Chondrocyte (in vitro differentiated cells): Measurements from ENCODE around the gene ZYX. TPM values are rescaled to one million over a fixed set of nuclear protein-coding genes. Genes with fewer than 3 reads are reported as not detected.

Experiments
- DNase-seq: peaks from one replicate; pipeline ENCODE4 v3.0.0; 2021; ENCODE audit warnings: mixed read lengths, low spot score
- H3K27ac Mint-ChIP-seq: one replicate; pipeline ENCODE4 v1.8.0; 2021; ENCODE audit warnings: mild to moderate bottlenecking, moderate library complexity, mixed read lengths; ENCODE audit not compliant: unreplicated experiment
- H3K27me3 Mint-ChIP-seq: 2 replicates; pipeline ENCODE4 v1.8.0; 2021; ENCODE audit warnings: low read depth, mixed read lengths
- H3K36me3 Mint-ChIP-seq: 2 replicates; pipeline ENCODE4 v1.8.0; 2021; ENCODE audit warnings: low read depth, mixed read lengths
- H3K4me1 Mint-ChIP-seq: 2 replicates; pipeline ENCODE4 v1.8.0; 2021; ENCODE audit warnings: low read depth, mild to moderate bottlenecking, mixed read lengths
- H3K4me3 Mint-ChIP-seq: one replicate; pipeline ENCODE4 v1.8.0; 2021; ENCODE audit warnings: mild to moderate bottlenecking, moderate library complexity, mixed read lengths; ENCODE audit not compliant: unreplicated experiment
- H3K9me3 Mint-ChIP-seq: 2 replicates; pipeline ENCODE4 v1.8.0; 2021; ENCODE audit warnings: low read depth, mixed read lengths
- CTCF ChIP-seq: fragments of 200-600 bp; sonication (generic); IDR thresholded peaks from 2 replicates; pipeline ENCODE4 v1.5.0; 2021; ENCODE audit warnings: antibody characterized with exemption, mild to moderate bottlenecking, moderate library complexity
- total RNA-seq: library from RNA; stranded (reverse); gene quantifications from 3 replicates; pipeline ENCODE4 v1.2.1, GENCODE V29; 2021

The ZYX gene
- total RNA-seq, 1 donor from 2014 or later = 386 TPM

- H3K27ac Mint-ChIP-seq = no peak overlapping the region
- H3K36me3 Mint-ChIP-seq = no peaks in the 10 kb centered on the region
- H3K4me3 Mint-ChIP-seq = no peak overlapping the region
- no peaks in the 10 kb centered on the region for H3K9me3 Mint-ChIP-seq
- H3K27me3 Mint-ChIP-seq = peaks cover 29% of the 10 kb centered on the region
- no peak for TF ChIP-seq CTCF
- H3K4me1 Mint-ChIP-seq = peaks cover 11% of the 10 kb centered on the region
- no peak for DNase-seq
These were observed 24.2 kb downstream of the ZYX start for GRCh38 chr7:143405173-143406001.

- H3K27me3 Mint-ChIP-seq = peaks cover 29% of the 10 kb centered on the region
- no peak for TF ChIP-seq CTCF
- DNase-seq = no peak
- H3K27ac Mint-ChIP-seq = no peak overlapping the region
- H3K4me1 Mint-ChIP-seq = peaks cover 11% of the 10 kb centered on the region
- H3K36me3 Mint-ChIP-seq = no peaks in the 10 kb centered on the region
- H3K9me3 Mint-ChIP-seq = no peaks in the 10 kb centered on the region
- H3K4me3 Mint-ChIP-seq = no peak overlapping the region
These were observed 24.8 kb downstream of the ZYX start for GRCh38 chr7:143406002-143406357.

GRCh38 chr7:143407287-143408251 is 26.4 kb downstream of the ZYX start:
- H3K36me3 Mint-ChIP-seq = no peaks in the 10 kb centered on the region
- no peak overlapping the region for H3K27ac Mint-ChIP-seq
- H3K9me3 Mint-ChIP-seq = no peaks in the 10 kb centered on the region
- no peak for TF ChIP-seq CTCF
- no peak for DNase-seq
- peaks cover 27% of the 10 kb centered on the region for H3K27me3 Mint-ChIP-seq
- H3K4me3 Mint-ChIP-seq = no peak overlapping the region
- peaks cover 11% of the 10 kb centered on the region for H3K4me1 Mint-ChIP-seq

GRCh38 chr7:143408252-143408685 is 27.1 kb downstream of the ZYX start:
- Mint-ChIP-seq H3K4me3 (no peak overlapping the region), H3K9me3 (no peaks in the 10 kb centered on the region), H3K36me3 (no peaks in the 10 kb centered on the region), H3K4me1 (peaks cover 11% of the 10 kb centered on the region), H3K27me3 (peaks cover 27% of the 10 kb centered on the region), H3K27ac (no peak overlapping the region)
- TF ChIP-seq CTCF = no peak
- no peak for DNase-seq
